Embryonic facial prominence (tissue), 1 donor: ENCODE measurements around the gene RAD51B.

Experiments used
- DNase-seq: peaks from one replicate; pipeline ENCODE4 v3.0.0-alpha.2; 2016; ENCODE audit errors: extremely low spot score

Gene RAD51B

GRCh38 chr14:68666236-68666635, 846.7 kb downstream of the RAD51B start:
- DNase-seq: no peak

DNA sequence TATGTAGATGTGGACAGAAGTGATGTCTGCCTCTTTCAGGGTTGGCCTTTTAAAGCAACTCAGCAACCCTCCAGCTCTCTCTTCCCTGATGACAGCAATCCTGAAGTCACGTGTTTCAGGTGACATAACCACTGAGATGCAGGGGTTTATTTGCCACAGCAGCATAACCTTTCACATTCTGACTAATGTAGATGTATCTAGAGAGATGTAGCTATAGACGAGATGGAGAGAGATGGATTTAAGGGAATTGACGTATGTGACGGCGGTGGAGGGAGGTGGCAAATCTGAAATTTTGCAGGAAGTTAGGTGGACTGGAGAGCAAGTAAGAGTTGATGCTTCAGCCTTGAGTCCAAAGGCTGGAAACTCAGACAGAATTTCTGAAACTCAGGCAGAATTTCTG, 847.3 kb downstream of the RAD51B start:
- DNase-seq: no peak

GRCh38 chr14:68667313-68667791, 847.8 kb downstream of the RAD51B start:
- no peak for DNase-seq

- DNase-seq: no peak
These were observed 848.4 kb downstream of the RAD51B start for GRCh38 chr14:68668028-68668427.

- DNase-seq: no peak
These were observed 849.0 kb downstream of the RAD51B start for GRCh38 chr14:68668531-68668930.

GRCh38 chr14:68669111-68669511, 849.5 kb downstream of the RAD51B start:
- no peak for DNase-seq

DNA sequence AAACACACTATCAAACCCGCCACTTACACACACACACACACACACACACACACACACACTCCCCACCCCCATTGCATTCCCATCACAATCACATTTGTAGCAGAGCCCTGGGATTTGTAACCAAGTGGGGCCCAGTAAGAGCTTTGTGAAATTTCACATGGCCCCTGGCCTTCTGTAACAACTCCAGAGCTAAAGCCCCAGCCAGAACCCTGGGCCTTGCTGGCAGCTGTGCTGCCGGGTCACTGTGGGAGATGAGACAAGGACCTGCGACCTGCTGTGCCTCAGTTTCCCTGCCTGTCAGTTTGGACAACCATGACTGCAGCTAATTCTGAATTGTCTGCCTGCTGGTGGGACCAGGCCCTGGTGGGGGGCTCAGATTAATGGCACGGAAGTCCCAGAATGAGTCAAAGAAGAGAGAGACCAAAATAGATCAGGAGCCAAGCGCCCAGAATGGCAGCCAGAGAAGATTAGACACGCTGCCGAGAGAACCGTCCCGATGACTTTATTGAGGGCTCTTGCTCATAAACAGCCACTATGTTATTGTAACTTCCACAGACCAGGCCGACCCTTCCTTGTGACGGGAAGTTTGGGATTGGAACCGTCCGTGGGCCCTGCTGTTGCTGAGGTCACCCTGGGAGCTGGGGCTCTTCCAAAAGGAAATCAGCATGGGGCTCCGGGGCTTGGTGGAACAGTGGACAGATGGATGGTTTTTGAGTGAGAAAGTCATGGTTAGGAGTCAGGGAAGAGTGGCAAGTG, 850.2 kb downstream of the RAD51B start:
- no peak for DNase-seq

DNA sequence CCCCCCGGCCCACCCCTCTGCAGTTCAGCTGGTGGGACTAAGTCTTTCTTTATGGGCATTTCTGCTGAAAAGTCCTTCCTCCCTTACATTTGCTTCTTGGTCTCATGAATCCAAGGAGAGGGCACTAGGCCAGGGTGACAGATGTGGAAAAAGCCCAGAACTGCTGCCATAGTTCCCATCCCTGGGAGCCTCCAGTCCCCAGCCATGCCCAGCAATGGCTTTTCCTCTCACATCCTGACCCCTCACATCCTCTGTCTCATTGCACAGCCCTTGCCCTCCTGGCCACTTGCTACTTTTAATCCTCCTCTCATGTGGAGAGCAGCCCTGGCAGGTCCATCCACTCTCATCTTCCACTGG, 850.8 kb downstream of the RAD51B start:
- DNase-seq: no peak

- DNase-seq: no peak
These were observed 852.3 kb downstream of the RAD51B start for GRCh38 chr14:68671909-68672308.

- no peak for DNase-seq
These were observed 853.2 kb downstream of the RAD51B start for GRCh38 chr14:68672609-68673285.

DNA sequence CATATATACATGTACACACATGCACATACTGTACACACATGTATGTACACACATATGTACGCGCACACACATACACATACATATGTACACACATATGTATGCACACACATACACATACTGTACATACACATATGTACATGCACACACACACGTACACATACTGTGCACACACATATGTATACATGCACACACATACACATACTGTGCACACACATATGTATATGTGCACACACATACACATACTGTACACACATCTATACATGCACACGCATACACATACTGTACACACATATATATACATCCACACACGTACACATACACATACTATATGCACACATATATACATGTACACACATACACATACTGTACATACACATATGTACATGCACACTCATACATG, 853.9 kb downstream of the RAD51B start:
- no peak for DNase-seq

DNA sequence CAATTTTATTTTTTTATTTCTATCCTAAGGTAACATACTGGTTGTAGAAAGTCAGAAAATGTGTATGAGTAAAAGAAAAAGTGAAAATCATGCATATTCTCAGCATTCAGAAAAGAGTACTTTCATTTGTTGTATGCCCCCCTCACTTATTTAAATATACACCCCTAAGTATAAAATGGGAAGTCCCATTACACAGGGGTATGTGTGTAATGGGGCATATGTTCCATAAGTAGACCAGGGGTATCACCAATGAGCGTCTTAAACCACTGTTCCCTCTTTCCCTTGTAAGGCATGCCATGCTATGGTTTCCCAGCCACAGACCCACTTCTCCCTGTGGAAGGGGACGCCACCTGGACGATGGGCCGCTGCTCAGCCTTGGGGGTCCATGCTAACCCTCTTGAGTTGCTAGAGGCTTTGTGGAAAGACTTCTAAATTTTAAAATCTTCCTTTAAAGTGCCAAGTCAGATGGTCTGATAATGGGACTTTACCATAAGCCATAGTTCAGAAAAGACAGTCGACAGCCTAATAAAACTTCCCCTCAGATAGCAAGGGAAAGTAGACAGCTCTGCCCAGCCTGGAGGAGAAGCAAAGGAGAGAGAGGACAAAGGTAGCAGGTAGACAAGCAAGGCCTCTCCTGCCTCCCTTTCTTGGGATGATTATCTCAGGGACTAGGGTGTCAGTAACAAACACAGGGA, 855.1 kb downstream of the RAD51B start:
- DNase-seq: no peak

- DNase-seq: no peak
These were observed 855.6 kb downstream of the RAD51B start for GRCh38 chr14:68675233-68675577.

DNA sequence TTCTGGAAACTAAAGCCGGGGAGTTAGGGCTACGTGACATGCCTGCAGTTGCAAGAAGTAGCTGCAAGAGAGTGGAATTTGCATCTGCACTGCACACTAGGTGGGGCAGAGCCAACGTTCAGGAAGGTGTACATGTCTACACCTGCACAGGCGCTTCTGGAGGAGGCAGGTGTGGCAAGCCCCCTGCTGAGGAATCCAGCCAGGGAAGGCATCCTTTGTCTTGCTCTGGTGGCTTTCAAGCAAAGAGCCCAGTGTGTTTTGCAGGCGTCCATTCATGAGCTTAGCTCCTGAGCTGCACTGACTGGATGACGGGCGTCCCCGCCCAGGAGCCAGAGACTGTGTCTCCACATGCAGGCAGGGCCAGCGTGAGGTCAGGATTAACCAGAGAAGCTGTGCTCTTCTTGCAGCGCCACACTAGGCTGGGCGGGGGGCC, 856.9 kb downstream of the RAD51B start:
- no peak for DNase-seq

GRCh38 chr14:68677476-68677875, 857.9 kb downstream of the RAD51B start:
- DNase-seq: no peak

GRCh38 chr14:68677901-68678300, 858.3 kb downstream of the RAD51B start:
- DNase-seq: no peak

GRCh38 chr14:68678471-68678870, 858.9 kb downstream of the RAD51B start:
- no peak for DNase-seq

- DNase-seq: no peak
These were observed 859.7 kb downstream of the RAD51B start for GRCh38 chr14:68679301-68679700.

DNA sequence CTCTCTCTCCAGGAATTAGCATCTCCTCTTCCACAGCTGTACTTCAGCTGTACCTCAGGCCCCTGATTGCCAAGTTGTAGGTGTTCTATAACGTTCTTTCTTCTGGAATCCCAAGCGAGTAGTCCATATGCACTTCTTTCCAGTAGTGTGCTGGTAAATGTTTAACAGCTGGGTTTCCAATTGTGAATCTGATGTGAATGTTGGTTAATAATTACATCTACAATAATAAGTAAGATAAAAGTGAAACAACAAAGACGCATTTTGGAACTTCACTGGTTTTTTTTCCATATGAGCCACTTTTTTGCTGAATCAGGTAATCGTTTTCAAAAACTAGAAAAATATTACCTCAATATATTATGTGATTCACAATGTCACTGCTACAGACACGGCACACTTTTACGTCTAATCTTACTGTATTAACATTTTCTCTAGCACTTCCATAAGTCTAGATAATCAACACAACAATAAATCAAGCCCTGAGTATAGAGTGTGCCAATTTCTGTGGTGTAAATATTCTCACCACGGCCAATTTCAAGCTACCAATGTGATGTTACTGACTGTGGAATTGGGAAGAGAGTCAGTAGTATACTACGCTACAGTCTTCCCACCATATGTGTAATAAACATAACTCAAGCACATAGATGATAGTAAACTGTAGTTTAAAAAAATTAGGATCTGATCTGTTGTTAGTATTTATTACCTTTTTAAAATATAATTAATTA, 860.3 kb downstream of the RAD51B start:
- no peak for DNase-seq

- no peak for DNase-seq
These were observed 861.0 kb downstream of the RAD51B start for GRCh38 chr14:68680541-68681051.

DNA sequence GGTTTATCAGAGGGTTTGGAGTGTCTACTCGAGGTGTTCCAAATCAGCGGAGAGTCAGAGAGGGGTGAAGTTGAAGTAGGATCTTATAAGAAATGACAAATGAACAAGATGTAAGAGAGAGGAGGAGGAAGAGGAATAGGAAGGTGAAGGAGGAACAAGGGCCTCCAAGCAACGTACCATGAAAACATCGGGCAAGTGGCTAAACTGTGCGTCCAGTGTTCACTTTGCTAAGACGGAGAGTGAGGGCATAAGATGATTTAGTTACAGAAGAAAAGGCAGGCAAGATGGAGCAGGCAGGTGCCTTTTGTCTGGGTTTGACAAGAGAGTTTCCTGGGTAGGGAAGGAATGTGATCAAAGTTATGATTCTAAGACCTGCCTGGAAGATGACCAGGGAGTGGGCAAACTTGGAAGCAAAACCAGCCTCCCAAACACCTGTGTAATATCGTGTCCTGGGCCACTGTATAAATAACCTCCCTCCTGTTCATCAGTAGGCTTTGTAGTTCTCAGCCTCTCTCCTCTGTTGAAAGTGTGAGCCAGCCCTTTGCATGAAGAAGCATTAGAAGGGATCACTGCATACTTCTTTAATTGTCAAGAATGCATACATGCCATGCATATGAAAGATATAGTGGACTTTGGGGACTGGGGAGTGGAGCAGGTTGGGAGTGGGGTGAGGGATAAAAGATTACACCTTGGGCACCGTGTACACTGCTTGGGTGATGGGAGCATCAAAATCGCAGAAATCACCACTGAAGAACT, 861.9 kb downstream of the RAD51B start:
- DNase-seq: no peak
